Stimulated activated CD4-positive, alpha-beta T cell treated with anti-CD3 and anti-CD28 coated beads, Interleukin-12 subunit alpha, Interleukin-12 subunit beta, amount 100 ng/mL, for 24 hours (primary cell): Measurements from ENCODE around the gene TCL1A.

Experiments
- DNase-seq, 2 experiments: peaks; one replicate each; pipeline ENCODE4 v3.0.0-alpha.2; 2020; ENCODE audit warnings: low read depth in 2 of 2

Gene TCL1A

GRCh38 chr14:95705518-95705917 is 8.4 kb downstream of the TCL1A start:
- DNase-seq: no peak

GRCh38 chr14:95703805-95704204 is 10.1 kb downstream of the TCL1A start:
- no peak for DNase-seq

GRCh38 chr14:95703341-95703740 is 10.6 kb downstream of the TCL1A start:
- DNase-seq: no peak

GRCh38 chr14:95701846-95702221 is 12.1 kb downstream of the TCL1A start:
- DNase-seq: no peak

GRCh38 chr14:95700221-95700976 is 13.5 kb downstream of the TCL1A start:
- no peak for DNase-seq

GRCh38 chr14:95699412-95699811 is 14.5 kb downstream of the TCL1A start:
- DNase-seq: no peak

GRCh38 chr14:95698287-95698686 is 15.6 kb downstream of the TCL1A start:
- DNase-seq: no peak

GRCh38 chr14:95697764-95698163 is 16.2 kb downstream of the TCL1A start:
- DNase-seq: no peak

- DNase-seq: no peak
Observed at GRCh38 chr14:95696741-95697140, 17.2 kb downstream of the TCL1A start.

GRCh38 chr14:95695913-95696312 is 18.0 kb downstream of the TCL1A start:
- DNase-seq: no peak

GRCh38 chr14:95695051-95695450 is 18.9 kb downstream of the TCL1A start:
- no peak for DNase-seq

- DNase-seq: no peak
Observed at GRCh38 chr14:95692109-95692508, 21.8 kb downstream of the TCL1A start.

- DNase-seq: no peak
Observed at GRCh38 chr14:95691591-95691990, 22.3 kb downstream of the TCL1A start.

GRCh38 chr14:95690815-95691214 is 23.1 kb downstream of the TCL1A start:
- no peak for DNase-seq

GRCh38 chr14:95689441-95689840 is 24.5 kb downstream of the TCL1A start:
- no peak for DNase-seq

- no peak for DNase-seq
Observed at GRCh38 chr14:95686935-95687334, 27.0 kb downstream of the TCL1A start.

- no peak for DNase-seq
Observed at GRCh38 chr14:95685978-95686922, 27.7 kb downstream of the TCL1A start, which contains the start of gene TCL1B. Gene TCL1B (plus strand): TSS chr14:95686426. CDS start chr14:95686468, 42 bp downstream.

GRCh38 chr14:95683793-95684192 is 30.1 kb downstream of the TCL1A start:
- peak in 1 of 2 experiments; percentile 21 for DNase-seq

- DNase-seq: no peak
Observed at GRCh38 chr14:95681153-95681552, 32.8 kb downstream of the TCL1A start.

- no peak for DNase-seq
Observed at GRCh38 chr14:95679998-95680735, 33.8 kb downstream of the TCL1A start.

GRCh38 chr14:95679148-95679815 is 34.6 kb downstream of the TCL1A start:
- no peak for DNase-seq
